ENCODE data around the gene ATG16L2.

DNA sequence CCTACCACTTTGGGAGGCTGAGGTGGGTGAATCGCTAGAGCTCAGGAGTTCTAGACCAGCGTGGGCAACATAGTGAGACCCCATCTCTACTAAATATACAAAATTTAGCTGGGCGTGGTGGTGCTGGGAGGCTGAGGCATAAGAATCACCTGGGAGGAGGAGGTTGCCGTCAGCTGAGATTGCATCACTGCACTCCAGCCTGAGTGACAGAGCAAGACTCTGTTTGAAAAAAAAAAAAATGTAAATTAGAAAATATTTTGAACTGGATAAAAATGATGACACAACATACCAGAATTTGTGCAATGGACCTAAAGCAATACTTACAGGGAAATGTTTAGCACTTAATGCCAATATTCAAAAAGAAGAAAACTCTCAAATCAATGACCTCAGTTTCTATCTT is 46.4 kb downstream of the ATG16L2 start:
- TF ChIP-seq NR2C1 (IDR thresholded peaks at IDR 0.05) (no peak), CTCF (IDR thresholded peaks at IDR 0.05 in 2 of 3, conservative IDR thresholded peaks at IDR 0.05 in 1 of 3; ENCODE audit: control insufficient read depth in 2 of 3, extremely low read depth in 1 of 3, insufficient read depth in 1 of 3, low read depth in 3 of 3, low read length in 3 of 3) (no peak), POLR2A (IDR thresholded peaks at IDR 0.05; ENCODE audit: low read depth, low read length) (no peak), CHD4 (IDR thresholded peaks at IDR 0.05) (no peak), ZNF274 (IDR thresholded peaks at IDR 0.05; ENCODE audit: insufficient read depth, insufficient read length) (no peak)
